HEK293 (cell line): Measurements from ENCODE around the gene TMEM196.

Experiments
- CTCF ChIA-PET: fragments of 350-600 bp; formaldehyde crosslinking; extraction: SDS; loops from one replicate; lab custom pipeline; 2021; ENCODE audit warnings: antibody characterized with exemption; lab: Yijun Ruan, JAX
- POLR2A ChIA-PET: fragments of 300-600 bp; formaldehyde crosslinking; extraction: SDS; loops from one replicate; lab custom pipeline; 2020; ENCODE audit warnings: antibody characterized with exemption, inconsistent platforms; lab: Yijun Ruan, JAX
- H3K27ac ChIP-seq: fragments of 200-500 bp; sonication (Bioruptor generic); 2 replicates; pipeline ENCODE4 v1.5.1; 2014; ENCODE audit warnings: low read depth, low read length, control low read depth, inconsistent platforms; ENCODE audit errors: extremely low read depth
- H3K36me3 ChIP-seq, 2 experiments: fragments of 200-500 bp in 1 of 2; sonication (Bioruptor generic) in 1 of 2; 1 replicate in 1 of 2; 2 replicates in 1 of 2; pipeline ENCODE4 v1.5.1; 2014 to 2017; ENCODE audit warnings: inconsistent platforms in 2 of 2, low read length in 2 of 2; ENCODE audit not compliant: control insufficient read depth in 2 of 2, insufficient read depth in 1 of 2
- H3K4me1 ChIP-seq: fragments of 200-500 bp; sonication (Bioruptor generic); 2 replicates; pipeline ENCODE4 v1.5.1; 2014; ENCODE audit warnings: mild to moderate bottlenecking, low read length, inconsistent platforms; ENCODE audit not compliant: control insufficient read depth, insufficient read depth
- H3K4me3 ChIP-seq: 2 replicates; pipeline ENCODE4 v1.5.1; 2011; ENCODE audit warnings: low read depth, mild to moderate bottlenecking, control low read depth, low read length, moderate library complexity
- H3K9me3 ChIP-seq: fragments of 200-500 bp; sonication (Bioruptor generic); 2 replicates; pipeline ENCODE4 v1.5.1; 2014; ENCODE audit warnings: low read depth, low read length, inconsistent platforms; ENCODE audit not compliant: control insufficient read depth, insufficient read depth
- KLF7 ChIP-seq: fragments of 450-650 bp; formaldehyde crosslinking; IDR thresholded peaks from 2 replicates; pipeline ENCODE4 v1.5.1; 2016; ENCODE audit warnings: missing biosample characterization, missing genetic modification characterization, borderline replicate concordance
- KLF9 ChIP-seq: fragments of 450-650 bp; formaldehyde crosslinking; IDR thresholded peaks from 2 replicates; pipeline ENCODE4 v1.5.1; 2016; ENCODE audit warnings: missing biosample characterization, missing genetic modification characterization, low read depth
- REPIN1 ChIP-seq: fragments of 450-650 bp; formaldehyde crosslinking; IDR thresholded peaks from 2 replicates; pipeline ENCODE4 v1.5.1; 2017; ENCODE audit warnings: missing biosample characterization, missing genetic modification characterization, low read depth
- SCRT2 ChIP-seq: fragments of 450-650 bp; formaldehyde crosslinking; IDR thresholded peaks from 2 replicates; pipeline ENCODE4 v1.5.1; 2016; ENCODE audit warnings: missing biosample characterization, missing genetic modification characterization
- ZBTB17 ChIP-seq: fragments of 450-650 bp; formaldehyde crosslinking; IDR thresholded peaks from 2 replicates; pipeline ENCODE4 v1.5.1; 2016; ENCODE audit warnings: missing biosample characterization, missing genetic modification characterization
- ZBTB20 ChIP-seq: fragments of 450-650 bp; formaldehyde crosslinking; IDR thresholded peaks from 2 replicates; pipeline ENCODE4 v1.5.1; 2016; ENCODE audit warnings: missing biosample characterization, missing genetic modification characterization
- ZBTB26 ChIP-seq: fragments of 450-650 bp; formaldehyde crosslinking; optimal IDR thresholded peaks from 2 replicates; pipeline ENCODE3; 2016; ENCODE audit warnings: missing biosample characterization, mild to moderate bottlenecking, missing genetic modification characterization
- ZBTB48 ChIP-seq: fragments of 450-650 bp; formaldehyde crosslinking; IDR thresholded peaks from 2 replicates; pipeline ENCODE4 v1.5.1; 2016; ENCODE audit warnings: missing biosample characterization, missing genetic modification characterization
- ZNF146 ChIP-seq: fragments of 450-650 bp; formaldehyde crosslinking; IDR thresholded peaks from 2 replicates; pipeline ENCODE4 v1.5.1; 2016; ENCODE audit warnings: missing biosample characterization, missing genetic modification characterization
- ZNF19 ChIP-seq: fragments of 450-650 bp; formaldehyde crosslinking; IDR thresholded peaks from 2 replicates; pipeline ENCODE4; 2016; ENCODE audit warnings: missing biosample characterization, missing genetic modification characterization, low read depth
- ZNF2 ChIP-seq: fragments of 450-650 bp; formaldehyde crosslinking; IDR thresholded peaks from 2 replicates; pipeline ENCODE4 v1.5.1; 2016; ENCODE audit warnings: missing biosample characterization, missing genetic modification characterization
- ZNF335 ChIP-seq: fragments of 450-650 bp; formaldehyde crosslinking; conservative IDR thresholded peaks from 2 replicates; pipeline ENCODE4 v1.5.1; 2016; ENCODE audit warnings: missing biosample characterization, missing genetic modification characterization
- ZNF48 ChIP-seq: fragments of 450-650 bp; formaldehyde crosslinking; IDR thresholded peaks from 2 replicates; pipeline ENCODE4 v1.5.1; 2016; ENCODE audit warnings: missing biosample characterization, missing genetic modification characterization
- ZNF580 ChIP-seq: fragments of 450-650 bp; formaldehyde crosslinking; IDR thresholded peaks from 2 replicates; pipeline ENCODE4 v1.5.1; 2016; ENCODE audit warnings: missing biosample characterization, missing genetic modification characterization
- ZNF610 ChIP-seq: fragments of 450-650 bp; formaldehyde crosslinking; IDR thresholded peaks from 2 replicates; pipeline ENCODE4 v1.5.1; 2016; ENCODE audit warnings: missing biosample characterization, missing genetic modification characterization, borderline replicate concordance
- ZNF660 ChIP-seq: fragments of 450-650 bp; IDR thresholded peaks from 2 replicates; pipeline ENCODE4 v1.5.1; 2018; ENCODE audit warnings: missing biosample characterization, mild to moderate bottlenecking, missing genetic modification characterization
- ZNF777 ChIP-seq: fragments of 450-650 bp; formaldehyde crosslinking; IDR thresholded peaks from 2 replicates; pipeline ENCODE4 v1.5.1; 2017; ENCODE audit warnings: missing biosample characterization, missing genetic modification characterization, borderline replicate concordance
- ZXDB ChIP-seq: fragments of 450-650 bp; formaldehyde crosslinking; IDR thresholded peaks from 2 replicates; pipeline ENCODE4 v1.5.1; 2016; ENCODE audit warnings: missing biosample characterization, missing genetic modification characterization
- TF ChIP-seq, protein P1 (sequence below): fragments of 450-650 bp; formaldehyde crosslinking; IDR thresholded peaks from 2 replicates; pipeline ENCODE4 v1.5.1; 2016; ENCODE audit warnings: missing biosample characterization, missing genetic modification characterization
- TF ChIP-seq, protein P2 (sequence below): fragments of 450-650 bp; formaldehyde crosslinking; IDR thresholded peaks from 2 replicates; pipeline ENCODE4 v1.5.1; 2017; ENCODE audit warnings: missing biosample characterization, mild to moderate bottlenecking, missing genetic modification characterization, moderate library complexity

TMEM196 gene

DNA sequence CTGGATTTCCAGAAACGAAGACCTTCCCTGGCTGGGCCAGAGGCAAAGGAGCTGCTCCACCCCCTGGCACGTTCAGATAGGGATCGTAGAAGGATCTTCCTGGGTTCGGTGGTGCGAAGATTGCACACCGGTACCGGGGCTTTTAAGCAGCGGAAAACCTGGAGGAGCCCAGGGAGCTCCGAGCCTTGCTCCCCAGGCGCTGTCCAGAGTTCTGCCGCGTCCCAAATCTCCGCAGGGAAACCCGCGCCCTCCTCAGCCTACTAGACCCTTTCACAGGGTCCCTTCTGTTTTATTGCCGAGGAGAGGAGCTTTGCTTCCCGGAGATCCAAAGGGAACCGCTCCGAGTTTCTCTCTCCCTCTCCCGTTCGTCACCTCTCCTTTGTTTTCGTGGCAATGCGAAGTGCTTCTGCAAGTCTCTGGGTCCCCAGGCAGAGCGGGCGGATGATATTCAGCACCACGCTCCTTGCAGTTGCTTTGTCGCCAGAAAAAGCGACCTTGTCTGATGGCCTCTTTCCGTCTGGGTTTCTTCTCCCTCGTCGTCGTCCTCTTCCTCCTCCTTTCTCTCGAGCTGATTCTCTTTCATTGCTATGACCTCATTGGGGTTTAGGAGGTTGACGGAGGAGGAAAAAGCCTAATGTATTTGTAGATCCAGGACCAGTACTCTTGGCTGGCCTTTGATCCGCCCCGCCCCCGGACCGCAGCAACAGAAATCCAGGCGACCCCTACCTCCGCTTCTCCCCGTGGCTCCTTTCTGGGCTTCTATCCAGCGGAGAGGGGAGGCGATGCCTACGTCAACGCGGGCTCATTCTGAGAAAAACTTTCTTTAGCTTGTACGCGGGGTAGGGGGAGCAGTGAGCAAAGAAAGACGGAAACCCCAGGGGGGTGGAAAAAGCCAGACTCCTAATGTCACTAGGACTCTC, at the start of gene TMEM196:
TSS of gene TMEM196 (minus strand) at position 777 of the 920 bp plus-strand sequence. CDS start 921 bp downstream, outside the sequence.
- CTCF ChIA-PET = interaction anchor here (0.7 kb wide), 2 partner anchors 108 to 199 kb away, joined by 3 read pairs; no protein-coding TSS in a partner anchor
- Histone ChIP-seq H3K9me3 (no peaks in the 10 kb centered on the region), H3K36me3 (no peaks in the 10 kb centered on the region), H3K4me1 (no peaks in the 10 kb centered on the region), H3K27ac (no peak within 1 kb of the TSS), H3K4me3 (peak within 1 kb of the TSS; percentile 35)
- TF ChIP-seq ZBTB17 (tag by site-specific recombination) = peak; percentile 35; the same call in 1 of the 2 replicates
- TF ChIP-seq ZNF660 (tag by site-specific recombination) = no peak
- peak; percentile 34; the same call in 1 of the 2 replicates for TF ChIP-seq ZBTB48 (tag by site-specific recombination)
- no peak for TF ChIP-seq ZNF19
- no peak for TF ChIP-seq ZNF48 (tag by site-specific recombination)
- TF ChIP-seq ZNF335 (tag by site-specific recombination) = no peak
- TF ChIP-seq, protein P1, sequence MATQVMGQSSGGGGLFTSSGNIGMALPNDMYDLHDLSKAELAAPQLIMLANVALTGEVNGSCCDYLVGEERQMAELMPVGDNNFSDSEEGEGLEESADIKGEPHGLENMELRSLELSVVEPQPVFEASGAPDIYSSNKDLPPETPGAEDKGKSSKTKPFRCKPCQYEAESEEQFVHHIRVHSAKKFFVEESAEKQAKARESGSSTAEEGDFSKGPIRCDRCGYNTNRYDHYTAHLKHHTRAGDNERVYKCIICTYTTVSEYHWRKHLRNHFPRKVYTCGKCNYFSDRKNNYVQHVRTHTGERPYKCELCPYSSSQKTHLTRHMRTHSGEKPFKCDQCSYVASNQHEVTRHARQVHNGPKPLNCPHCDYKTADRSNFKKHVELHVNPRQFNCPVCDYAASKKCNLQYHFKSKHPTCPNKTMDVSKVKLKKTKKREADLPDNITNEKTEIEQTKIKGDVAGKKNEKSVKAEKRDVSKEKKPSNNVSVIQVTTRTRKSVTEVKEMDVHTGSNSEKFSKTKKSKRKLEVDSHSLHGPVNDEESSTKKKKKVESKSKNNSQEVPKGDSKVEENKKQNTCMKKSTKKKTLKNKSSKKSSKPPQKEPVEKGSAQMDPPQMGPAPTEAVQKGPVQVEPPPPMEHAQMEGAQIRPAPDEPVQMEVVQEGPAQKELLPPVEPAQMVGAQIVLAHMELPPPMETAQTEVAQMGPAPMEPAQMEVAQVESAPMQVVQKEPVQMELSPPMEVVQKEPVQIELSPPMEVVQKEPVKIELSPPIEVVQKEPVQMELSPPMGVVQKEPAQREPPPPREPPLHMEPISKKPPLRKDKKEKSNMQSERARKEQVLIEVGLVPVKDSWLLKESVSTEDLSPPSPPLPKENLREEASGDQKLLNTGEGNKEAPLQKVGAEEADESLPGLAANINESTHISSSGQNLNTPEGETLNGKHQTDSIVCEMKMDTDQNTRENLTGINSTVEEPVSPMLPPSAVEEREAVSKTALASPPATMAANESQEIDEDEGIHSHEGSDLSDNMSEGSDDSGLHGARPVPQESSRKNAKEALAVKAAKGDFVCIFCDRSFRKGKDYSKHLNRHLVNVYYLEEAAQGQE = peak; percentile 88
- TF ChIP-seq ZNF610 (tag by site-specific recombination) = no peak
- TF ChIP-seq KLF7 (tag by site-specific recombination) = no peak
- TF ChIP-seq SCRT2 (tag by site-specific recombination) = no peak
- TF ChIP-seq, protein P2, sequence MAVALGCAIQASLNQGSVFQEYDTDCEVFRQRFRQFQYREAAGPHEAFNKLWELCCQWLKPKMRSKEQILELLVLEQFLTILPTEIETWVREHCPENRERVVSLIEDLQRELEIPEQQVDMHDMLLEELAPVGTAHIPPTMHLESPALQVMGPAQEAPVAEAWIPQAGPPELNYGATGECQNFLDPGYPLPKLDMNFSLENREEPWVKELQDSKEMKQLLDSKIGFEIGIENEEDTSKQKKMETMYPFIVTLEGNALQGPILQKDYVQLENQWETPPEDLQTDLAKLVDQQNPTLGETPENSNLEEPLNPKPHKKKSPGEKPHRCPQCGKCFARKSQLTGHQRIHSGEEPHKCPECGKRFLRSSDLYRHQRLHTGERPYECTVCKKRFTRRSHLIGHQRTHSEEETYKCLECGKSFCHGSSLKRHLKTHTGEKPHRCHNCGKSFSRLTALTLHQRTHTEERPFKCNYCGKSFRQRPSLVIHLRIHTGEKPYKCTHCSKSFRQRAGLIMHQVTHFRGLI = no peak
- POLR2A ChIA-PET = interaction anchor here (0.6 kb wide), 1 partner anchor 467 kb away, joined by 3 read pairs; no protein-coding TSS in a partner anchor

- no peaks in the 10 kb centered on the region for H3K4me1 ChIP-seq
- H3K4me3 ChIP-seq = no peak overlapping the region
- ChIA-PET POLR2A (no interaction called here), CTCF (interaction anchor here (0.6 kb wide), 1 partner anchor 1150 kb away, joined by 4 read pairs; no protein-coding TSS in a partner anchor)
- no peak for TF ChIP-seq ZBTB20 (tag by site-specific recombination)
- no peak for TF ChIP-seq REPIN1
- TF ChIP-seq KLF9 = no peak
- TF ChIP-seq ZNF2 = no peak
- no peak for TF ChIP-seq ZXDB (tag by site-specific recombination)
- TF ChIP-seq ZBTB26 (tag by site-specific recombination) = no peak
- no peak for TF ChIP-seq ZNF777 (tag by site-specific recombination)
- TF ChIP-seq ZNF146 (tag by site-specific recombination) = no peak
- no peak for TF ChIP-seq ZNF580 (tag by site-specific recombination)
- H3K9me3 ChIP-seq = no peaks in the 10 kb centered on the region
- no peak overlapping the region for H3K27ac ChIP-seq
- H3K36me3 ChIP-seq = no peaks in the 10 kb centered on the region
Observed at GRCh38 chr7:19816128-19816527, 42.7 kb upstream of the TMEM196 start.
